ENCODE measurements around the gene GNB1. TPM values are rescaled to one million over a fixed set of nuclear protein-coding genes. Genes with fewer than 3 reads are reported as not detected.

The GNB1 gene
- total and polyA plus RNA-seq, 8 donors = 49.6 to 195 (median 125) TPM

DNA sequence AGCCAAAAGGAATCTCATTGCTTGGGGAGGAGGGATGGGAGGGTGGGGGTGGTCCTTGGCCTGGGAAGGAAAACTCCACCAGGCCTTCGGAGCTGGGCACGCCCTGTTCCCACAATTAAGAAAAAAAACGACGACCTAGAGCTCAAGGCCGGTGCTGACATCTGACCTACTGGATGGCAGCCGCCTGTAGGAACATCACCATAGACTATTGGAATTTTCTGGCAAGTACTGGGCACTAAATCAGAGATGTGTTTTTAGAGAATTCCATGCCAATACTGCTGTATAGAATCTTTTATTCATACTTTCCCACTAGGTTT lies 113.3 kb downstream of the GNB1 start:
- H3K9me3 ChIP-seq = no peaks in the 10 kb centered on the region
- peak in 1 of 2 donors; percentile 76 for DNase-seq
- peak overlapping the region; percentile 88 to 97 (median 92) for H3K4me3 ChIP-seq
- TF ChIP-seq POLR2A (IDR thresholded peaks at IDR 0.05) (no peak), EP300 (IDR thresholded peaks at IDR 0.05) (no peak), POLR2AphosphoS5 (IDR thresholded peaks at IDR 0.05) (no peak)
- TF ChIP-seq, protein P1, sequence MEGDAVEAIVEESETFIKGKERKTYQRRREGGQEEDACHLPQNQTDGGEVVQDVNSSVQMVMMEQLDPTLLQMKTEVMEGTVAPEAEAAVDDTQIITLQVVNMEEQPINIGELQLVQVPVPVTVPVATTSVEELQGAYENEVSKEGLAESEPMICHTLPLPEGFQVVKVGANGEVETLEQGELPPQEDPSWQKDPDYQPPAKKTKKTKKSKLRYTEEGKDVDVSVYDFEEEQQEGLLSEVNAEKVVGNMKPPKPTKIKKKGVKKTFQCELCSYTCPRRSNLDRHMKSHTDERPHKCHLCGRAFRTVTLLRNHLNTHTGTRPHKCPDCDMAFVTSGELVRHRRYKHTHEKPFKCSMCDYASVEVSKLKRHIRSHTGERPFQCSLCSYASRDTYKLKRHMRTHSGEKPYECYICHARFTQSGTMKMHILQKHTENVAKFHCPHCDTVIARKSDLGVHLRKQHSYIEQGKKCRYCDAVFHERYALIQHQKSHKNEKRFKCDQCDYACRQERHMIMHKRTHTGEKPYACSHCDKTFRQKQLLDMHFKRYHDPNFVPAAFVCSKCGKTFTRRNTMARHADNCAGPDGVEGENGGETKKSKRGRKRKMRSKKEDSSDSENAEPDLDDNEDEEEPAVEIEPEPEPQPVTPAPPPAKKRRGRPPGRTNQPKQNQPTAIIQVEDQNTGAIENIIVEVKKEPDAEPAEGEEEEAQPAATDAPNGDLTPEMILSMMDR (IDR thresholded peaks at IDR 0.05) = no peak
- peaks cover 66 to 80% (median 78%) of the 10 kb centered on the region in 4 donors for H3K4me1 ChIP-seq
- H3K27ac ChIP-seq = peak overlapping the region; percentile 91 to 97 (median 96)
- no peaks in the 10 kb centered on the region for H3K27me3 ChIP-seq
- WGBS, 5 donors = 0 to 2% (median 1%) methylated on average over 6 of the region's 6 CpGs
- H3K36me3 ChIP-seq = peaks cover 4 to 21% (median 5%) of the 10 kb centered on the region in 4 donors
- intact Hi-C loops (cut with DNase I; ENCODE audit: low total_unique reads) = no loop called here

DNA sequence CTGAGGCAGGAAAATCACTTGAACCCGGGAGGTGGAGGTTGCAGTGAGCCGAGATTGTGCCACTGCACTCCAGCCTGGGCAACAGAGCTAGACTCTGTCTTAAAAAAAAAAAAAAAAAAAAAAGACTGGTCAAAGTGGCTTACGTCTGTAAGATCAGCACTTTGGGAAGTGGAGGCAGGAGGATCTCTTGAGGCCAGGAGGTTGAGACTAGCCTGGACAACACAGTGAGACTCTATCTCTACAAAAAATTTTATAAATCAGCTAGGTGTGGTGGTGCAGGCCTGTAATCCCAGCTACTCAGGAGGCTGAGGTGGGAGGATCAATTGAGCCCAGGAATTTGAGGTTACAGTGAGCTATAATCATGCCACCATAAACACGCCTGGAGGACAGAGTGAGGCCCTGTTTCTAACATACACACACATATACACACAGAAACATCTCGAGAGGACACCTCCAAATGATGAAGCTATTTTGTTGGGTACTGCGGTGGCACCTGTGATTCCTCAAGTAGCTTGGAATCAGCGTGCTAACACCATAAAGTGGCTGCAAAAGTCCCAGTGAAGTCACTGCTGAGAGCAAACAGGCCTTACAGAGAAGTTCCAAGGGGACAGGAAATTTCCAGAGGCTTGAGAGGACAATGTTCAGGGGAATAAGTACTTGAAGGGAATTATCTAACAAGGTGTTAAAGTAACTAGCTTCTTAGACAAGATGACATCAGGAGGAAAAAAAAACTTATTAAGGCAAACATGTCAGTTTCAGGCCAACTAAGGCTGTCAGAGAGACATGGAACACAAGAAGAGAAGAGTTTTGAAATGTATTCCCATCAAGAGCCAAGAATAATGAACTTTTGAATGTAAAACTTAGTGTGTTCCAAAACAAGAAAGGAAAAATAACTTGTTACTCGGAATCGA lies 114.0 kb downstream of the GNB1 start:
- Histone ChIP-seq H3K36me3 (peaks cover 10 to 27% (median 11%) of the 10 kb centered on the region in 4 donors), H3K27me3 (no peaks in the 10 kb centered on the region), H3K4me1 (peaks cover 59 to 74% (median 72%) of the 10 kb centered on the region in 4 donors), H3K4me3 (peak overlapping the region; percentile 88 to 97 (median 92)), H3K9me3 (no peaks in the 10 kb centered on the region), H3K27ac (peak overlapping the region; percentile 42 to 96 (median 94))
- 54 to 62% (median 56%) methylated on average over 9 of the region's 9 CpGs for WGBS, 5 donors
- no peak for DNase-seq
- intact Hi-C loops (cut with DNase I; ENCODE audit: low total_unique reads) = no loop called here
- TF ChIP-seq EP300 (IDR thresholded peaks at IDR 0.05) (no peak), POLR2A (IDR thresholded peaks at IDR 0.05) (no peak)
- TF ChIP-seq, protein P1 (IDR thresholded peaks at IDR 0.05) = no peak

DNA sequence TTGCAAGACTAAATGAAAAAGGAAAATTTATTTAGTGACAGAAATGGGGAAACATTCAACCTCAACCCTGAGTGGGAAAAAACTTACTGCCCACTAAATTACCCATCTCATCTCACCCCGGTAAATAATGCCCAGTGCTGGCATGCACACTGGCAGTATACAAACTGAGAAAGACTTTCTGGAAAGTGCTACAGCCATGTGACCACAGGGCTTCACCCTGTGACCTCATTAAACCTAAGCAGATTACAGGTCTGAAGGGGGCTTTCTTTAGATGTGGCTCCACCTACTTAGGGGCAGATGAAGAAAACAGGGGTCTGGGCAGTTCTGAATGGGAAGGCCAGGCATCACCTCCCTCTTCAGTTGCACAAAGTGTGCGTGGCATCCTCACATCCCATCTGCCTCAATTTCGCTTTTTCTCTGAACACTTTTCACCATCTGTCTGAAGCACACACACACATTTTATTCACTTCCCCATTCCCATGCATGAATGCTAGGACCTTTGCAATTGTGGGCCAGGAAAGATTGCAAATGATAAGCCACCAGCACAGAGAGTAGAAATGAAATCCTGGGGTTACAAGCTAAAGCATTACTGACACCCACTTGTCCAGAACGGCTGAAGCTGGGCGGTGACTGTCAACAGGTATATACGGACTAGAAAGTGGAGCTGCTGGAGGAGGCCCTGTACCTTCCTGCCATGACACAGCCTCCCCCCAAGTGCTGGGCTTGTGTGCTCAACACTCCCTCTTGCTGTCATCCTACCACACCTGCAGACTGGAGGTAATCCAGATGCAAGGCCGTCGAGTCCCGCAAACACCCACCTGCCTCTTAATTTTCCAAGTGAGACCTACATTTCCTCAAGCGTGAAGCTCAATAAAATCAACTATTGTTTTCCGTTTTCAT lies 115.3 kb downstream of the GNB1 start:
- TF ChIP-seq POLR2A (IDR thresholded peaks at IDR 0.05) = no peak
- no peak for TF ChIP-seq POLR2AphosphoS5 (IDR thresholded peaks at IDR 0.05)
- no peak for TF ChIP-seq EP300 (IDR thresholded peaks at IDR 0.05)
- TF ChIP-seq, protein P1 (IDR thresholded peaks at IDR 0.05) = no peak
- Histone ChIP-seq H3K4me1 (peaks cover 46 to 60% (median 58%) of the 10 kb centered on the region in 4 donors), H3K36me3 (peaks cover 15 to 39% (median 22%) of the 10 kb centered on the region in 4 donors), H3K27me3 (no peaks in the 10 kb centered on the region), H3K9me3 (peaks cover 0 to 5% (median 1%) of the 10 kb centered on the region in 4 donors), H3K4me3 (peak overlapping the region in 2 of 4 donors; percentile 8 to 88), H3K27ac (peak overlapping the region in 4 of 5 donors; percentile 91 to 96 (median 95))
- WGBS, 5 donors = 45 to 63% (median 47%) methylated on average over 11 of the region's 11 CpGs
- no peak for DNase-seq
- intact Hi-C loops (cut with DNase I; ENCODE audit: low total_unique reads) = no loop called here

DNA sequence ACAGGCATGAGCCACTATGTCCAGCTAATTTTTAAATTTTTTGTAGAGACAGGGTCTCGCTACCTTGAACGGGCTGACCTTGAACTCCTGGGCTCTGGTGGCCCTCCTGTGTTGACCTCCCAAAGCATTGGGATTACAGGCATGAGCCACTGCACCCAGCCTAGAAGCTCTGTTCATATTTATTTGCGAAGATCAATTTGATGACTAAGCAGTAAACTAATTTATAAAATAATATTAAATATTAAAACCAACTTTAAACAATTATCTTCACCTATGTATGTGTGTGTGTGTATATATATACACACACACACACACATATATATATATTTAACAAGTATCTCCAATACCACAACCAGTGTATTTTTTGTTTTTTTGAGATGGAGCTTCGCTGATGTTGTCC lies 117.0 kb downstream of the GNB1 start:
- WGBS, 5 donors = 92 to 100% (median 98%) methylated on average over 4 of the region's 4 CpGs
- no peak overlapping the region for H3K4me3 ChIP-seq
- TF ChIP-seq POLR2AphosphoS5 (IDR thresholded peaks at IDR 0.05) = no peak
- TF ChIP-seq POLR2A (IDR thresholded peaks at IDR 0.05) = no peak
- TF ChIP-seq EP300 (IDR thresholded peaks at IDR 0.05) = no peak
- TF ChIP-seq, protein P1 (IDR thresholded peaks at IDR 0.05) = no peak
- no peak for DNase-seq
- H3K36me3 ChIP-seq = peaks cover 15 to 50% (median 29%) of the 10 kb centered on the region in 4 donors
- intact Hi-C loops (cut with DNase I; ENCODE audit: low total_unique reads) = no loop called here
- H3K27me3 ChIP-seq = no peaks in the 10 kb centered on the region
- no peak overlapping the region for H3K27ac ChIP-seq
- peaks cover 0 to 7% (median 3%) of the 10 kb centered on the region in 4 donors for H3K9me3 ChIP-seq
- peaks cover 29 to 43% (median 41%) of the 10 kb centered on the region in 4 donors for H3K4me1 ChIP-seq
